GM21390 (cell line): ENCODE data around the gene FSTL3.
"Not testable (repeated sequence)": the region's sequence is repeated elsewhere in the genome, so short reads cannot be mapped to it uniquely, and the experiment has no call there.

ENCODE experiments used
- ATAC-seq: cut with Tn5 transposase; IDR thresholded peaks from one replicate; pipeline ENCODE4 v1.9.1; 2021; ENCODE audit not compliant: unreplicated experiment

Gene FSTL3

DNA sequence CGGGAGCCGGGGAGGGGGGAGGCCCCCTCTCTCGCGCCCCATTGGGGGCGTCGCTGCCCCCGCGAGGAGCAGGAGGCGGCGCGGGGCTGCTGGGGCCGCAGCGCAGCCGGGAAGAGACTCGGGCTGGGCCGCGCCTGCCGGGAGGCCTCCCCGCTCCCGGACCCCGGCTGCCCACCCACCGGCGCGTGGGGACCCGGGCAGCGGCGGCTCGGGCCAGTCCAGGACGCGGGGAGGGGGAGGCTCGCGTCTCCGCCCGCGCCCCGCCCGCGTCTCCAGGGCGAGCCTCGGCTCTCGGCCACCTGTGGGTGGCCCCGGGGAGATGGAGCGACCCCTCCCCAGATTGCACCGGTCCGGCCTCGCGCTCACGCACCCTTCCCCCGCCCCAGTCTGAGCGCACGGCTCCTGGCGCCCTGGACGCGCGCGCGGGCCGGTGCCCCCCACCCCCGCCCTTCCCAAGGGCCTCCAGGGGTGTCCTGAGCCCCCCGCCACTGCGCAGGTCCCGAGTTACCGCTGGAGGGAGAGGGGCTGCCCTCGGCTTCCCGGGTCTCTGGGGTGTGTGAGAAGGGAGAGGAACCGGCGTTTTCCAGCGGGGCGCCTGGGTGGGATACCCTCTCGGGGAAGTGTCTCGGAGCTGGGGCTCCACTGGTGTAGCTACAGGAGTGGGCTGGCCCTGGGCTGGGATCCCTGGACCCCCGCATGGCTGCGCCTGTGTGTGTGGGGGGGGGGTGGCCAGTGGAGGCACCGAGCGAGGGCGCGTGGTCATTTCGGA, 33.2 kb downstream of the FSTL3 start:
- no peak for ATAC-seq

DNA sequence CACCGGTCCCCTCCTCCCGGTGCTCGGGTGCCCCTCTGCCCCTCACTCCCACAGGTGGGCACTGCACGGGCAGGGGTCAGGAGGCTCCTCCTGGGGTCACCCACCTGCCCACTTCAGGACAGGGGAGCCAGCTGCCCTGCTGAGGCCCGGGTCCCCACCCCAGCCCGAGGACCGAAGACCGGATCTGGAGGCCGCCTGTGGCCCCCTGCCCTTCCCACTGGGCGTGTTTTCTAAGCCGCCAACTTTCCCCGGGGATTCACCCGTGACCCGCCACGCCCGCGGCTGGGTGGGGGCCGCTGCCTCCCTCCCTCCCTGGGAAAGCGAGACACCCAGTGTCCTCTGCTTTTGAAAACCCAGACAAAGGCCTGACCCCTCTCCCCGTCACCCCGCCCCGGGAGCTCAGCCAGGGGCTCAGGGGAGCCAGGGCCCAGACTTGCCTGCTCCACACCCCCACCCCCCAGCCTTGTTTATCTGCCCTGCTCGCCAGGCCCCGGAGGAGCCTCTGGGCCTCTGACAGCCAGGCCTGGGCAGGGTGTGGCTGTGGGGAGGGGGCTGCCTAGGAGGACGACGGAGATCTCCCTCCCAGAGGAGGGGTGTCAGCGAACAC, 33.9 kb downstream of the FSTL3 start:
- no peak for ATAC-seq

DNA sequence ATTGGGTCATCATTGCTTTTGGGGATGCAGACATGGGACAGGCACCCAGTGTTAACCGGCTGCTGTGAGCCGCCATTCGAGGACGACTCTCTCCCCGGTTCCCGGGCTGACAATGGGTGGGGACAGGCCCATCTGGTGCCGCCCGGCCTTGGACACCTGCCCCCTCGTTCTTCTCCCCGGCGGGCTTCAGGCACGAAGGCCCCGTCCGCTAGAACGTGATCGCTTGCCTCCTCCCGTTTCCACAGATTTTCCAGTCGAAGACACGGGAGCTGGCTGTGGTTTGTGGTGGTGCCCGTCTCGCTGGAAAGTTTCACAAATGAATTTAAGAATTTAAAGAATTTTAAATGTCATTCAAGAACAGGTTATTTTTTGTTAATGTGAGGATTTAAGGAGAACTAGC, 34.6 kb downstream of the FSTL3 start:
- ATAC-seq: no peak

DNA sequence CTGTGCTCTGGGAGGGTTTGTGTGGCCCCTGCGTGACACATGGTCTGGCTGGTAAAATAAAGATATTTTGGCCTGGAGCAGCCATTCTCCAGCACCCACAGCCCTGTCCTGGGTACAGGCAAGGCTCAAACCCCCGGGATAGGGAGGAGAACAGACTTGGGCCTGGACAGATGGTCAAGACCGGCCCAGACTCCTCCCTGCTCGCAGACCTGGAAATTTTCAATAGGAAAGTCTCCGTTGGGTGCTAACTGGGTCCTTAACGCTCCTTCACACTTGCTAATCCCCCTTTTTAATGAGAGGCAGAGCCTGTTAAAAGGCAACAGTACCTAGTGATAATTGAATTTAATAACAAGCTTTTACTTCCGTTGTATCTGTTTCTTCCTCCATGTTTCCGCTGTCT, 35.1 kb downstream of the FSTL3 start:
- no peak for ATAC-seq

DNA sequence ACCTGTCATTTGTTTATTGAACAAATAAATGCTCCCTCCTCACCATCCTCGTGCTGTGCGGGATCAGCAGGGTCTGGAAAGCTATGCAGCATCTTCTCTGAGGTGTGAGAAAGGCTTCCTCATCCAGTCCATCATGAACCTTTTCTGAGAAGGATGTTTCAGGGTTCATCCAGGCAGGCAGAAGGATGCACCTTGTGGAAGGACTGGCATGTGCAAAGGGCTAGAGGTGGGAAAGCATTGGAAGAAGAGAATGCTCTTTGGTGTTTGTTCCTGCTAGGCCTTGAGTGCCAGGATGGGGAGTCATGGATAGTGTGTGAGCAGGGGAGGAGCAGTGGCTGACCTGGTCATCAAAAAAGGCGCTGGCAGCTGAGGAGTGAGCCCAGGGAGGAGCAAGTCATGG, 39.2 kb downstream of the FSTL3 start:
- no peak for ATAC-seq

DNA sequence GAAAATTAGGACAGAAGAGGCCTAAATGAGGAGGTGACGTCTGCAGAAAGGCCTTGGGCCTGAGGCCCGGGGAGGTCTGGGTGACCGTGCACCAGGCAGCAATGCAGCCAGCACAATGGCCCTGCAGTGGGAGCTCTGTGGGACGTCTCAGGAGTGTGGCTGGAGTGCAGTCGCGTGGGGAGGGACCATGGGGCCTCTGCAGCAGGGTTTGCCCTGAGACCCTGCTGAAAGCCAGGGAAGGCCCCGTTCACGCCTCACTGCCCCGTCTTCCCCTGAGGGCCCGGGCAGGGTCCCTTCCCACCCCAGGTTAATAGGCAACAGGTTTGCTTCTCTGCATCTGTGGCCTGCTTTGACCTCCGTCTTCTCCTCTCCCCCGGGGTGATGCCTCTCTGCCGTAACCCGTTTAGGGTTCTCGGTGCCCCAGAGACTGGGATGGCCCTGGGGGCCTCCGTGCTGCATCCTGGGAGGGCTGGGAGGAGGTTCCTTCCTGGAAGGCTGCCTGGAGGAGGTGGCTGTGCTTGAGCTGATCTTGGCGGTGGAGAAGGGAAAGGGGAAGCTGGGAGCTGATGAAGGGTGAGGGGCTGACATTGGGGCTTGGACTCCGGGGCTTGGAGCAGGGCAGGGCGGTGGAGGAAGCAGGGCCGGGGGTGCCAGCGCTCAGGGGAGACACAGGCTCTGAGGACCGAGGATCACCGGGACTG, 42.2 kb downstream of the FSTL3 start:
- ATAC-seq: no peak

DNA sequence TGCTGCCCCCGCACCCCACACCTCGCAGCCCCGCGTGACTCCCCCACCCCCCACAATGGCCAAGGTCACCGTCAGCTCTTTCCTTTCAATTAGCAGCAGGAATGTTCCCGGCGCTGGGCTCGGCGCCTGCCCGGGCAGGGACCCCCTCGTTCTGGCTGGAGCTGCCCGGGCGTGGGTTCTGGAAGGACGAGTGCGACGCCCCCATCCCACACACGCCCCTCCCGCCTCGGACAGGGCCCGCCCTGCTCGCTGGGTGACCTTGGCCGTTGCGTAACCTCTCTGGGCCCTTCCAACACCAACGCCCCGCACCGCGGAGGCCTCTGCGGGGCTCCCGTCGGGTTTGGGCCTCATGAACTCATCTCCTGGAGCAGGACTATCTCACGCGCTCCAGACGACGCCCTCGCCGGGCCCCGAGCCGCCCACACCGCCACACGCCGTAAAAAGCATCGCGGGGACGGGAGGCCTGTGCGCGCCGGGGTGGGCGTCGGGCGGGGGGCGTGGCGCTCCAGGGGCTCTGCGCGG, 42.9 kb downstream of the FSTL3 start:
- ATAC-seq: no peak

DNA sequence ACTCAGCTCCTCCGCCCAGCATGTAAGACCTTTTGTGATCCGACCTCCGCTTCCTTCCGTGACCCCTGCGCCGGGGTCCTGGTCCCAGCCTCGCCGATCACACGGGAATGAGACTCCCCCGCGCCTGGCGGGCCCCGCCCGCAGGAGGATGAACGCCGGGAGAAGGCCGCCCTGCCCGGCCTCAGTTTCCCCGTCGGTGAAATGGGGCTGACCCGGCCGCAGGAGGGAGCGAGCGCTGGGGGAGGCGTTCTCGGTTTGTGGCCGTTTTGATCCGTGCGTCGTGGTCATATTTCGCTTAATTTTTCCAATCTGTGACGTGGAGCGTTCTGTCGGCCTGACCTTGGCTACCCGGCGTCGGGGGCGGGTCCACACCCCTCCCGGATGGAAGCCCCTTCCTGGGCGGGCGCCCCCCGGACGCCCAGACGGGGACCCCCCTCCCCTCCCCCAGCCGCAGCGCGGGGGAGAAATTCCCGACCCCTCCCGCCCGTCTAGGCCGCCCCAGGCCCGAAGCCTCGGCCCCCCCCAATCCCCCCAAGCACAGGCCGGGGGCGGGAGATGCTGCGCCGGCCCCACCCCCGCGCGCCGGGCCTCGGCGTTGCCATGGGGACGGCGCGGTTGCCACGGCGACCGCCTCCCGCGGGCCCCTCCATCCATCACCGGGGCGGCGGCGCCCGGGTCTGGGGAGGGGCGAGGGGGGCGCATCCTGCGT, 43.6 kb downstream of the FSTL3 start:
- no peak for ATAC-seq

DNA sequence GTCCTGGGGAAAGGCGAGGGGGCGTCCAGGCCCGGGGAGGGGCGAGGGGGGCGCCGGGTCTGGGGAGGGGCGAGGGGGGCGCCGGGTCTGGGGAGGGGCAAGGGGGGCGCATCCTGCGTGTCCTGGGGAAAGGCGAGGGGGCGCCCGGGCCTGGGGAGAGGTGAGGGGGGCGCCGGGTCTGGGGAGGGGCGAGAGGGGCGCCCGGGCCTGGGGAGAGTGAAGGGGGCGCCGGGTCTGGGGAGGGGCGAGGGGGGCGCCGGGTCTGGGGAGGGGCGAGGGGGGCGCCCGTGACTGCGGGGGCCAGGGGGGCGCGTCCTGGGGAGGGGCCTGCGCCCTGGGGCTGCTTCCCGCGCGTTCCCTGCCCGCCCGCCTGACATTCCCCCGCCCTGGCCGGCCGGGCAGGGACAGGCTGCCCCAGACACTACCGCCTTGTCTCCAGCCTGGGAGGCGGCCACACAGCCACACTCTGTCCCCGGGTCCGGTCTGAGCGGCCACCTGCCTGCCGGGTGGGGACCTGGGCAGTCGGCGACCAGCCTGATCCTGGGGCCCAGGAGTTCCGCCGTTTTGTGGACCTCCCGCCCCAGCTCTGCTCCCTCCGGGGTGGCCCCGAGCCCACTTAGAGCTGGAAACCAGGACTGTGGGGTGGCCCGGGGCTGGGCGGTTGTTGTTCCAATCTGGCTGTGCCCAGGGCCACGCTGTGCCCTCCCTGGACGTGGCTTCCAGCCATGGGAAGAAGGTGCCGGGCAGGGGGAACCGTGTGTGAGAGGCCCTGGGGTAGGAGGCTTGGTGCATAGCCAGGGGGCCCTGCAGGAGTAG, 44.4 kb downstream of the FSTL3 start:
- ATAC-seq: no peak

DNA sequence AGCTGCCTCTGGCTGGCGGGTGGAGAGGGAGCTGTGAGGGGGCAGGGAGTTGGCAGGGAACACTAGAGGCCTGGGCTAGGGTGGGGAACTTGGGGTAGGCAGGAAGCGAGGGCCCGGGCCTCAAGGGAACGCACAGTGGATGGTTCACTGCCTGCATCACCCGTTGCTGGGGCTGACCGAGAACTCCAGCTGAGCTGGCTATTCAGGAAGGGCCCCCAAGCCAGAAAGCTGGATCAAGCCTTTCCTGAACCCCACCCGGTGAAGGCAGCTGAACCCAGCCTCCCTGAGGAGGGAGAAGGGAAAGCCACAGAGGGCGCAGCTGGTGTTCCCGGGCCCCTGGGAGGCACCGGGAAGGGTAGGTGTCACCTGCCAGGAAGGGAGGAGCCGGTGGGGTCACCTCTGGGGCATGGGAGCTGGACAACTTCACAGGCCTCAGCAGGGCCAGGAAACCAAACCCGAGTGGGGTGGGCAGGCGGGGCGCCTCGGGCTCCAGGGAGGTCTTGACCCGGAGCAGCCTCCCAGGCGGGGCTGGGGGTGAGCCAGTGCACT, 46.4 kb downstream of the FSTL3 start:
- no peak for ATAC-seq

DNA sequence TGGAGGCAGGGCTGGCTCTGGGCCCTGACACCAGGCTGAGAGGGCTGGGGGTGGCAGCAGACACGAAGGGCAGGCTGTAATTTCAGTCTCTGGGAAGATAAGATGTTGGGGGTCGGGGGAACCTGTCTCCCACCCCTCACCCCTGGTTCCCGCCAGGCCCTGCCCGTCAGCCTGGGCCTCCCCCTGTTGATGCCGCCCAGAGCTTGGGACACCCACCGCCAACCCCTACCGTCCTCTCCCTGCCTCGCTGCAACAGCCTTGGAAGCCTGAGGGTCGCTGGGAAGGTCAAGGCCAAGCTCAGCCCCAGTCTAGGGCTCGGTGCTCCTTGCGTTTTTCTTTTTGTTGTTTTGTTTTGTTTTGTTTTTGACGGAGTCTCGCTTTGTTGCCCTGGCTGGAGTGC, 47.1 kb downstream of the FSTL3 start:
- no peak for ATAC-seq

DNA sequence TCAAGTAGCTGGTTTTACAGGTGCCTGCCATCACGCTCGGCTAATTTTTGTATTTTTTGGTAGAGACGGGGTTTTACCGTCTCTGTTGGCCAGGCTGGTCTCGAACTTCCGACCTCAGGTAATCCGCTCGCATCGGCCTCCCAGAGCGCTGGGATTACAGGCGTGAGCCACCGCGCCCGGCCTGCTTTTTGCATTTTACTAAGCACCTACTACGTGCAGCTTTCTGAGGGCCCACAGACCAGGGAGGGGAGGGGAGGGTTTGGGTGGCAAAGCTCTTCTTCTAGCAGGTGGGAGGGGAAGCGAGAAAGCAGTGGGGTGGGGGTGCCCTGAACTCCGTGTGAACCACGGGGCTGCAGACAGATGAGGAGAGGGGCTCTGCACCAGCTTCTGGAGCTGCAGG, 47.5 kb downstream of the FSTL3 start:
- no peak for ATAC-seq

DNA sequence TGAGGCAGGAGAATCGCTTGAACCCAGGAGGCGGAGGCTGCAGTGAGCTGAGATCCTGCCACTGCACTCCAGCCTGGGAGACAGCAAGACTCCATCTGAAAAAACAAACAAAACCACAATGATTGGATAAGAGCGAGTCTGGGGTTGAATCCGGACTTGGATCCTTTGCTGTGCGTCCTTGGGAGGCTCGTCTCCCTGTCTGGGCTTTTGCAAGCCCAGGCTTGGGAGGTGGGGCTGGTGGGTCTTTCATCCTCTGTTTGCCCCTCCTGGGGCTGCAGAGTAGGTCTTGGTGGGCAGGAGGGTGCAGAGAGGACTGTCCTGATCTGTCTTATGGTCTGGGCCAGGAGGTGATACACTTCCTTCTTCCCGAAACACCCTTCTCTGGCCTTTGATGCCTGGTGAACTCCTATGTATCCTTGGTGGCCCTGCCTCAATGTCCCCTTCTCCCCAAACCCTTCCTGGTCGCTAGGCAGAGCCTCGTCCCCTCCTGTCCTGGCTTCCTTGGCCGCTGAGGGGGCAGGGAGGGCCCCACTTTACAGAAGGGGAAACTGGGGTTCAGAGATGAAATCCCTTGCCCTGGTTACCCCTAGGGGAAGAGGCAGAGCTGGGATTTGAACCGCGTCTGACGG, 49.4 kb downstream of the FSTL3 start:
- no peak for ATAC-seq

DNA sequence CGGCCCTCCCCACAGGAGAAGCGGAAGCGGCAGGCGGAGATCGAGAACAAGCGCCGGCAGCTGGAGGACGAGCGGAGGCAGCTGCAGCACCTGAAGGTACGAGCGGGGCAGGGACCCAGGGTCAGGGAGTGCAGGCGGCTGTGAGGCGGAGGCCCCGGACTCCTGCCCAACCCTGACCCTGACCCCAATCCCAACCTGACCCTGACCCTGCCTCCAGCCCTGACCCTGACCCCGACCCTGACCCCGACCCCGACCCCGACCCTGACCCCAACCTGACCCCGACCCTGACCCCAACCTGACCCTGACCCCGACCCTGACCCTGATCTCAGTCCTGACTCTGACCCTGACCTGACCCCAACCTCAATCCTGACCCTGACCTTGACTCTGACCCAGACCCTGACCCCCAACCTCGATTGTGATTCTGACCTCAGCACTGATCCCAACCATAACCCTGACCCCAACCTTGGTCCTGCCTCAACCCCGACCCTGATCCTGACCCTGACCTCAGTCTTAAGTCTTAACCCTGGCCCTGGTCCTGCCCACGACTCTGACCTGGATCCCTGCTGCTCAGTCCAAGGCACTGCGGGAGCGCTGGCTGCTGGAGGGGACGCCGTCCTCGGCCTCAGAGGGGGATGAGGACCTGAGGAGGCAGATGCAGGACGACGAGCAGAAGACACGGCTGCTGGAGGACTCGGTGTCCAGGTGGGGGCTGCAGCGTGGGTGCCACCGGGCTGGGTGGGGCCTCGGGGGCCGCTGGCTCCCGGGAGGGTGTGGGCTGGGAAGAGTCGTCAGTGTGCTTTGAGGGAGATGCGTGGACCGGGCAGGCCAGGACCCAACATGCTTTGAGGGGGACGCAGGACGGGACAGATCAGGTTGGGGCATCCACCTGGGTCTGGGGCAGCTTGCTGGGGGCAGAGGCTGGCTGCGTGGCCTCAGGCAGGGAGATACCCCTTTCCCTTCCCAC, 51.1 kb downstream of the FSTL3 start:
- no peak for ATAC-seq

DNA sequence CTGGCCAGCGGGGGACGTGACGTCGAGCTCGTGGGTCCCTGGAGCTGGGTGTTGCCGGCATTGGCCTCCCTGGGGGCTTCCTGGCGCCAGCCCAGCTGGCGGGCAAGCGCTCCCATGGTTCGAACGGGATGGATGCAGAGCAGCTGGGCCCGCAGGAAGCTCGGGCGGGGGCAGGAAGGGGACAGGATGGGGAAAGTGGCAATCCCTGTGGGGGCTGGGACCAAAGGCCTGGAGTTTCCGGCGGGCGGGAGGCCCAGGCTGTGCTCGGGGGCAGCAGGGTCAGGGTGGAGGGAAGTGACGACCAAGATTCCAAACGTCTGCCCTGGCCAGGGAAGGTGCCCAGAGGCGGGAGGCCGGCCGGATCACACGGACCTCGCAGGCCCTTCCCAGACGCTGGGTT, 51.8 kb downstream of the FSTL3 start:
- no peak for ATAC-seq

DNA sequence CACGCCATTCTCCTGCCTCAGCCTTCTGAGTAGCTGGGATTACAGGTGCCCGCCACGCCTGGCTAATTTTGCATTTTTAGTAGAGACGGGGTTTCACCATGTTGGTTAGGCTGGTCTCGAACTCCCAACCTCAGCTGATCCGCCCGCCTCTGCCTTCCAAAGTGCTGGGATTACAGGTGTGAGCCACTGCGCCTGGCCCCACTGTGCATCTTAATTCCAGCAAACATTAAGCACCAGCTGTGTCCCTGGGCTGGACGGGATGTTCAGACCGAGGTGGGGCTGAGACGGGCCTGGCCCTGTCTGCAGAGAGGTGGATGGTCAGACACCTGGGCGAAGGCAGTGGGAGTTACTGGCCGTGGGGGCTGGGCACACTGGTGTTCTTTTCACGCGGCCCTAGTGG, 53.4 kb downstream of the FSTL3 start:
- ATAC-seq: not testable (repeated sequence)

DNA sequence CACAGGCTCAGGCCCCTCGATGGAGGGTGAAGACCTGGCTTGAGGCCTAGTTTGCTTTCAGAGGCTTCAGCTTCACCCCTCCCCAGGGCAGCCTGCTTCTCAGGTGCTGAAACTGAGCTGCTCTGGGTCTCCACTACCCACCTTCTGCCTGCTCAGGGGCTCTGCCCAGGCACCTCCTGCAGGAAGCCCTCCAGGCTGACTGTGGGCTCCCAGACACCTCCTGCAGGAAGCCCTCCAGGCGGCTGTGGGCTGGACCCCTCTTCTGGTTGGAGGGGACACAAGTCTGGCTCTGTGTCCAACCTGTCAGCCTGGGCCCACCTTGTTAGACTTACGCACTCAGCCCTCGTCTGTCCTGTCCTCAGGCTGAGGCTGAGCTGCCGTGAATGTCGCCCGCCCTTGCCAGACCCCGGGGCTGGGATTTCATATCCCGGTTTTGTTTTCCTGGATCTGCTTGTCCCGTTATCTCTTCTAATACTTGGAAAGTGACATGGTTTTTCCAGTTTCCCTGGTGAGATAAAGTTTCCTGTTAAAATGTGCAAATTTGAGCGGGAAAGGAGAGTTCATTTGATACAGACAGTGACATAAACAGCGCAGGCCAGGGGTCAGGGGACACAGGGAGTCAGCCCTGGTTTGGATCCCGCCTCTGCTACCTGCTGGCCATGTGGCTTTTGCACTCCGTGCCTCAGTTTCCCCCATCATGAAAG, 53.9 kb downstream of the FSTL3 start:
- ATAC-seq: no peak

DNA sequence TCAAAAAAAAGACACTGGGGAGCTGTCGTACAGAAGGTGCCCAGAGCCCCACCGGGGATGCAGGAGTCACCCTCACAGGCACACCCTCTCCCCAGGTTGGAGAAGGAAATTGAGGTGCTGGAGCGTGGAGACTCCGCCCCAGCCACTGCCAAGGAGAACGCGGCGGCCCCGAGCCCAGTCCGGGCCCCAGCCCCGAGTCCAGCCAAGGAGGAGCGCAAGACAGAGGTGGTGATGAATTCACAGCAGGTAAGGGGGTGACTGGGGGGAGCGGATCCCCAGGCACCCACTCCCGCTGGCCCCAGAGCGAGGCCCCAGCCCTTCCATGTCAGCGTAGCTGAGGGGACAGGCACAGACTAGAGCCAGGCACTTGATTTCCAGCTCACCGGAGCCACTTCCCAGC, 54.8 kb downstream of the FSTL3 start:
- ATAC-seq: no peak
